Stimulated activated CD8-positive, alpha-beta memory T cell treated with anti-CD3 and anti-CD28 coated beads, Interleukin-12 subunit alpha, Interleukin-12 subunit beta, amount 100 ng/mL, for 24 hours (primary cell): ENCODE measurements around the gene CYBA.

ENCODE experiments used
- DNase-seq: peaks from one replicate; pipeline ENCODE4 v3.0.0-alpha.2; 2020; ENCODE audit errors: extremely low read depth

The CYBA gene

GRCh38 chr16:88631920-88632586 is 18.8 kb downstream of the CYBA start:
- DNase-seq = no peak

- no peak for DNase-seq
These were observed 19.5 kb downstream of the CYBA start for GRCh38 chr16:88631384-88631783.

- DNase-seq = no peak
These were observed 19.9 kb downstream of the CYBA start for GRCh38 chr16:88630941-88631340.

GRCh38 chr16:88630433-88630832 is 20.4 kb downstream of the CYBA start:
- DNase-seq = no peak

GRCh38 chr16:88629835-88630234 is 21.0 kb downstream of the CYBA start:
- DNase-seq = no peak

GRCh38 chr16:88628512-88628974 is 22.3 kb downstream of the CYBA start:
- no peak for DNase-seq

GRCh38 chr16:88627531-88628411 is 23.1 kb downstream of the CYBA start:
- no peak for DNase-seq

- no peak for DNase-seq
These were observed 24.2 kb downstream of the CYBA start for GRCh38 chr16:88626646-88627045.

- DNase-seq = no peak
These were observed 25.8 kb downstream of the CYBA start for GRCh38 chr16:88624977-88625576.

- DNase-seq = no peak
These were observed 26.4 kb downstream of the CYBA start for GRCh38 chr16:88624481-88624880.

- no peak for DNase-seq
These were observed 27.0 kb downstream of the CYBA start for GRCh38 chr16:88623858-88624257.

- DNase-seq = no peak
These were observed 28.0 kb downstream of the CYBA start for GRCh38 chr16:88622866-88623265.

- DNase-seq = no peak
These were observed 28.7 kb downstream of the CYBA start for GRCh38 chr16:88622125-88622524.

GRCh38 chr16:88619859-88620815 is 30.7 kb downstream of the CYBA start:
- no peak for DNase-seq

GRCh38 chr16:88618956-88619667 is 31.7 kb downstream of the CYBA start:
- no peak for DNase-seq

- DNase-seq = no peak
These were observed 32.5 kb downstream of the CYBA start for GRCh38 chr16:88618182-88618955.

- no peak for DNase-seq
These were observed 33.4 kb downstream of the CYBA start for GRCh38 chr16:88617268-88618031.

- no peak for DNase-seq
These were observed 34.1 kb downstream of the CYBA start for GRCh38 chr16:88616736-88617135.

GRCh38 chr16:88616320-88616719 is 34.5 kb downstream of the CYBA start:
- no peak for DNase-seq
